Inflammatory macrophage (primary cell): ENCODE measurements around the gene GPNMB.
"Not testable (repeated sequence)": the region's sequence is repeated elsewhere in the genome, so short reads cannot be mapped to it uniquely, and the experiment has no call there.

Experiments used
- DNase-seq, 2 donors: peaks; one replicate each; pipeline ENCODE4 v3.0.0-alpha.2; 2020 to 2022

The GPNMB gene

DNA sequence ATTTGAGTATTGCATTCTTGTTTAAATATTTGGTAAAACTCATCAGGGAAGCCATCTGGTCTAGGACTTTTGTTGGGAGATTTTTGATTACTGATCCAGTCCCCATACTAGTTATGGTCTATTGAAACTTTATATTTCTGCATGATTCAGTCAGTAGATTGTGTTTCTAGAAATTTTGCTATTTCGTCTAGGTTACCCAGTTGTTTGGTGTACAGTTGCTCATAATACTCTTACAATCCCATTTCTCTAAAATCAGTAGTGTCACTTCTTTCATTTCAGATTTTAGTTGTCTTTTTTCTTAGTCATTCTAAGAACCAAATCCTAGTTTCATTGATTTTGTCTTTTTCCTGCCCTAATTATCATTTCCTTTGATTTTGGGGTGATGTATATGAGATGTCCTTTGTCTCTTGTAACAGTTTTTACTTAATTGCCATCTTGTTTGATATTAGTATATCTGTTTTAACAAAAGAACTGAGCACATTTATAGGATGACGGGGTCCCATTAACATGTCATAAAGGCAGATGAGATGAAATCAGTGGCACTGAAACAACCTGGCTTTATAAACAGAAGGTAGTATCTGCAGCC, 60.5 kb downstream of the GPNMB start:
- no peak for DNase-seq

- DNase-seq: no peak
Measured at GRCh38 chr7:23308754-23309153, 62.2 kb downstream of the GPNMB start.

DNA sequence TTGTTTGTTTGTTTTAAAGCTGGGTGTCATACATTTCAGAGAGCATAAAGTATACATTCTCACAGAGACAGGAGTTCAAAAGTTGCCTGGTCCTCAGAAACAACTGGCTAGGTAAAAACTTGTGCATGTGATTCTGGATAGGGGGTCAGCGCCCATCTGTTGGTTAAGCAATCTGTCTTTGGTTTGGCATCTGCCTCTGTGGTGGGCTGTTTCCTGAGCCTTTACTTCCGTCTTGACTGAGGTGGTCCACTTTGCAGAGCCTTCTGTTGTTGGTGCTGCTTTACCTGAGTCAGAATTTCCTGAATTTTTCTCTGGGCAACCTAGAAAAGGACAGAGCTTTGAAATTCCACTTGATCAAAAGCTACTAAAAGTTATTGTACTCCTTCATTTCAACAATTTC, 65.6 kb downstream of the GPNMB start:
- DNase-seq: not testable (repeated sequence)

GRCh38 chr7:23315366-23315765, 68.8 kb downstream of the GPNMB start:
- no peak for DNase-seq
